Embryonic facial prominence (tissue), 1 donor: ENCODE results near the gene CCND1.
"Not testable (repeated sequence)": the region's sequence is repeated elsewhere in the genome, so short reads cannot be mapped to it uniquely, and the experiment has no call there.

ENCODE experiments used
- DNase-seq: peaks from one replicate; pipeline ENCODE4 v3.0.0-alpha.2; 2016; ENCODE audit errors: extremely low spot score

Gene CCND1

GRCh38 chr11:69617682-69618081 is 23.3 kb upstream of the CCND1 start:
- DNase-seq: no peak

- no peak for DNase-seq
Observed at GRCh38 chr11:69618237-69618636, 22.7 kb upstream of the CCND1 start.

GRCh38 chr11:69620683-69621290 is 20.2 kb upstream of the CCND1 start:
- no peak for DNase-seq

DNA sequence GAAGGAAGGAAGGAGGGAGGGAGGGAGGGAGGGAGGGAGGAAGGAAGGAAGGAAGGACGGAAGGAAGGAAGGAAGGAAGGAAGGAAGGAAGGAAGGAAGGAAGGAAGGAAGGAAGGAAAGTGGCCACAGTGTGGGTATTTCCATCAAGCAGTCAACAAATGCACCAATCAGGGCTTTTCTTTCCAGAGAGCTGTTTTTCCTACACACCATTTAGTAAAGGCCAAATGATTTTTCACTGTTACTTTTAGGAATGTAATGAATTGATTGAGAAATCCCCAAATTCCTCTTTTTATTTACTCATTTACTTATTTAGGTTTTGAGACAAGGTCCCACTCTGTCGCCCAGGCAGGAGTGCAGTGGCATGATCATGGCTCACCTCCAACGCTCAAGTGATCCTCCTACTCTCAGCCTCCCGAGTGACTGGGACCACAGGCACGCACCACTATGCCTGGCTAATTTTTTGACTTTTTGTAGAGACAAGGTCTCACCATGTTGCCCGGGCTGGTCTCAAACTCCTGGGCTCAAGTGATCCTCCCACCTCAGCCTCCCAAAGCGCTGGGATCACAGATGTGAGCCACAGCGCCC is 18.8 kb upstream of the CCND1 start:
- DNase-seq: not testable (repeated sequence)

DNA sequence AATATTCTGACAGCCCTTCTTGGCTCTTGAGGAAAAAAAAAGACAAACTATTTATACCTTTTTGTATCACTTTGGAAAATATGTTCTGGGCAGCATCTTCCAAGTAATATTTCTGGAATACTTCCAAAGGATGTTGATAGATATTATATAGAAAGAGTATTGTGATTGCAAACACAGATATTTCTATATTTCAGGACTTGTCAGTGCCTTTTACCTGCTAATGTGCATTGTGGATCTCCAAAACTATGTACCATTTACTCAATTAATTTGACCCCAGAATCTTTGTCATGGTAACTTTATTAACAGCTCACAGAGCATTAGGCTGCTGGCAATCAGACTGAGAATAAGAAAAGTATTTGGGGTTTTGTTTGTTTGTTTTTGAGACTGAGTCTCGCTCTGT is 16.7 kb upstream of the CCND1 start:
- DNase-seq: no peak

DNA sequence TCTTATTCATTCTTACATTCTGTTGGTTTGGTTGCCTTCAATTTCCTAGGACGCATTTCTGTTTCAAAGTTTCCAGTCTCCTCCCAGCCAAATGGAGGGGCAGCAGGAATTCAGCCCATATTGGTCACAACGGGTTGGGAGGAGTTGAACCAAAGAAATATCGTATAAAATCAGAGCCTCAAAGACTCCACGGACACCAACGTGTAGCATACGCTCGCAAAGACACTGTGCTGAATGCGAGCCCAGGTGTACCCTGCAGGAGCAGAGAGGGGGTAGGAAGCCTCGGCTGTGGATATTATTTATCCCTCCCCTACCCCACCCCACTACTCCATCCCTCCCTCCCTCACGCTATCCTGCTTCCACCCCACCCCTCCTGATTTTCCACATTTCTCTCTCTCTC is 15.5 kb upstream of the CCND1 start:
- no peak for DNase-seq

- no peak for DNase-seq
Observed at GRCh38 chr11:69627551-69627950, 13.4 kb upstream of the CCND1 start.

GRCh38 chr11:69630017-69630416 is 10.9 kb upstream of the CCND1 start:
- no peak for DNase-seq

- no peak for DNase-seq
Observed at GRCh38 chr11:69630424-69630823, 10.5 kb upstream of the CCND1 start.

- no peak for DNase-seq
Observed at GRCh38 chr11:69632900-69633299, 8.1 kb upstream of the CCND1 start.

DNA sequence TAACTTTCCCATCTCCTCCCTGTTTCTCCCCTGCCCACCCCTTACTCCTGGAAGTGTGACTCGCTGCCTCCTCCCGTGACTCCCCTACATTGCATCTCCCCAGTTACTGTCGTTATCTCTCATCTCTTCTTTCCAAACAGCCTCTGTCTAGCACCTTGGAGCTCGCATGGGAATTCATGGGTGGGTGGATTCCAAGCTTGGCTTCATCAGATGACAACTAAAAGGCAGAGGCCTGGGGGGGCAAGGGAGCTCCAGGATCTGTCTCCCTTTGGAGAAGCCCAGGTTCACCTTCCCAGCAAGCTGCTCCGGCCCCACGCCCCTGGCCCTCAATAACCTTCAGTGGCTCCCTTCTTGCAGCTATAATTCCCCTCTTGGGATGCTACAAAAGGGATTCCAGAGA is 6.9 kb upstream of the CCND1 start:
- DNase-seq: no peak

DNA sequence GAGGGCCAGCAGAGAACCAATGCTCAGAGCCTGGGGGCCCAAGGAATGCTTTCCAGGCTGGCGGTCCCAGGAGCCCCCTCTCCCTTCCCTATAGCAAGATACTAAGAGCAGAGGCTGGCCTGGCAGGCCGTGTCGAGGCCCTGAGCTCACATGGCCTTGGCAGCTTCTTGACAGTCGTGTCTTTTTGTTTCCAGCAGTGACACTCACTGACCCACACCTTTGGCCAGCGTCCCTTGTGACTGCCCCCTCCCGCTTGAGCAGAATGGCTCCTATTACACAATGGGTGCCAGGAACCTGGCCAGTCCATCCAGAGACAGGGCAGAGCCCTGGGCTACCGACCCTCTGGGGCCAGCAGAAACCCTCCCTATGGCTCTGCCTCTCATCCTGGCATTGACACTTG is 6.4 kb upstream of the CCND1 start:
- DNase-seq: no peak

DNA sequence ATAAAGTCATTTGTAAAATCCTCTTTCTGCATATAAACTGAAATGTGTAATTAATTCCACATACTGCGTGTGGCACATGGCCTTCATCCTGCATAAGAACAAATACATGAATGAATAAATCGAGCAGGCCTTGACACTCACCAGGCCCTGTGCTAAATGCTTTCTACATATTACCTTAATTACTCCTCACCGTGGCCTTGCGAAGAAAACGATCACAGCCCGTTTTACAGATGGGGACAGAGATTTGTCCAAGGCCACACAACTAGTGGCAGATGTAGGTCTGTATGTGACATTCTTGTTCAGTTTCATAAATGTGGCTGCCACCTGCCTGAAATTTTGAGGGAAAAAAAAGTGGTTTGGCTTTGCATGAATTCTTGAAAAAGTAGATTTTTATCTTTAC is 5.8 kb upstream of the CCND1 start:
- DNase-seq: no peak

GRCh38 chr11:69635804-69636511 is 5.0 kb upstream of the CCND1 start:
- DNase-seq: no peak

GRCh38 chr11:69636512-69637197 is 4.3 kb upstream of the CCND1 start:
- DNase-seq: no peak

DNA sequence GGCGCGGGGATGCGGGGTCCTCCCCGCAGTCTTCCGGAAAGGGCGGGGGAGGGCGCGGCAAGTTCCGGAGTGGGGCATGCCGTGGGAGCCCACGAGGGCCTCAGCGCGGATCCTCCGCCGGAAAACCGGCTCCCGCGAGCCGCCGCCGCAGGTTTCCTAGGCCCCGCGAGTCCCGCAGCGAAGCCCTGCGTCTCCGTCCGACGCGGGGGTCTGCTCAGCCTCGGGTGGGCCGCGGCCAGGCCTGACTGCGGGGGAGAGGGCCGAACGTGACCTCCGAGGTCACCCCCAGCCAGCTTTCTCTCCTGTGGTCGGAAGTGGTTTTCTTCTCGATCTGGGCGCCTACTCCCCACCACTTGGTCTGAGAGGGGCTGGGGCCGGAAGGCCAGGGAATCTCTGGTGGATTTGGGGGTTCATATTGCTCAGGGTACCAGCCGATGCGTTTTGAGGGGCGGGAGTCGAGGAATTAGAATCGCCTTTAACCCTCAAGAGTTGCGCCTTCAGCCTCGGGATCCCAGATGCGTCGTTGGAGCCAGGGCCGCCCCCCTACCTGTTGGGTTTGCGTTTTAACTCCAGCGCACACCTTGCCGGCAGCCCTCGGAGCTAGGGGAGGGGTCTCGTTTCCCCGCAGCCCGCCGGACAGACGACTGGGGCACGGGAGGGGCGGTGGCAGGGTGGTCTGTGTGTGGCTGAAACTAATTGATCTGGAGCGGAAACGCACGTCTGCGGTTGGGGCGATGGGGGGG is 3.6 kb upstream of the CCND1 start:
- DNase-seq: no peak

DNA sequence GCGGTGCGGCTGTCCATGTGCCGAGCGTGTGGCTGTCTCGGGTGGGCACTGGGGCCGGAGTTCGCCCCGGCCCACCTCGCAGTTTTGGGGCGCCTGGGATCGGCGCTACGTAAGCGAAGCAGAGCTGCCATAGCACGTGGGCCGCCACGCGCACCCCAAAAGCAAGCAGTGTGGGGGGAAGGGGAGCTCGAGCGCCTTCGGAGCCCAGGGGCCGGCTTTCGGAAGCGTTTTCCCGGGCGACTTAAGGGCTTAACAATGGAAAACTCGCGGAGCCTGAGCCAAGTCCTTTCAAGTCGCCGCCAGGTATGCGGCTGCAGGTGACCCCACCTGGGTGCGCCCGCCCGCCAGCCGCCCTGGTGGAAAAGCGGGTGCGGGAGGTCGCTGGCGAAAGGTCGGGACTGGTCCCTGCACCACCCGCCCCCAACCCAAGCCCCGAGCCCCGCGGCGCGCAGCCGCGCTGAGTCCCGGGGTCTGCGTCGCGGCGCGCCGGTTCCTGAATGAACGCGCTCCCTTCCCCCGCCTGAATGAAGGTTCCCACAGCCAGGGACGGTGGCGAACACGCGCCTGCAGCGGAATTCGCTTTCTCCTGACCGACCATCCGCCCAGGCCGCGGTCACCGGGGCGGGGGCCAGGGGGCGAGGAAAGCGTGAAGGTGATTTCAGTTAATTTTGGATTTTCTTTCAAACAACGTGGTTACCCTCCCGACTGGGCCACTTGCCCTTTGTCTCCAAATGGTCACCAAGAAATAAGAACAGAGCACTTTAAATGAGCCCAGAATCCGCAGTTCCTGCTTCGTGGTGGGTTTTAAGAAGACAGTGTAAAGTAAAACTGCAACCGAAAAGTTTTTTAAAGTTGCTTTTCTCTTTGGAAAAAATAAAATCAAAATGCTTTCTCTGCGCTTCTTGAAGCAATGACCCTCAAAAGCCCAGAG is 2.8 kb upstream of the CCND1 start:
- DNase-seq: no peak

- DNase-seq: peak; percentile 90
Observed at GRCh38 chr11:69638941-69639681, 1.8 kb upstream of the CCND1 start.

DNA sequence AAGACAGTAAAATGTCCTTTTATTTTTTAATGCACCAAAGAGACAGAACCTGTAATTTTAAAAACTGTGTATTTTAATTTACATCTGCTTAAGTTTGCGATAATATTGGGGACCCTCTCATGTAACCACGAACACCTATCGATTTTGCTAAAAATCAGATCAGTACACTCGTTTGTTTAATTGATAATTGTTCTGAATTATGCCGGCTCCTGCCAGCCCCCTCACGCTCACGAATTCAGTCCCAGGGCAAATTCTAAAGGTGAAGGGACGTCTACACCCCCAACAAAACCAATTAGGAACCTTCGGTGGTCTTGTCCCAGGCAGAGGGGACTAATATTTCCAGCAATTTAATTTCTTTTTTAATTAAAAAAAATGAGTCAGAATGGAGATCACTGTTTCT is 1.1 kb upstream of the CCND1 start:
- no peak for DNase-seq

- DNase-seq: no peak
Observed at GRCh38 chr11:69640260-69640994, 529 bp upstream of the CCND1 start.
